ENCODE results near the gene SIGLEC5.

- no peak for TF ChIP-seq POLR2A (IDR thresholded peaks at IDR 0.05)
- TF ChIP-seq CTCF (IDR thresholded peaks at IDR 0.05): no peak
- no peak for TF ChIP-seq EP300 (IDR thresholded peaks at IDR 0.05)
Measured at GRCh38 chr19:51587264-51588191, 42.7 kb downstream of the SIGLEC5 start.

All from gastroesophageal sphincter (tissue), 3 donors.